Stimulated activated CD4-positive, alpha-beta T cell treated with anti-CD3 and anti-CD28 coated beads, TNF-alpha, amount 100 ng/mL, for 24 hours (primary cell): ENCODE data around the gene SCOC.

Experiments
- DNase-seq, 3 experiments: peaks; one replicate each; pipeline ENCODE4 v3.0.0-alpha.2; 2020; ENCODE audit warnings: low read depth in 3 of 3

Gene SCOC

GRCh38 chr4:140373328-140374129, at the start of gene SCOC:
SCOC (plus strand) TSS chr4:140373646; CDS start chr4:140379171, 5,525 bp downstream.
- peak; percentile 94 to 98 (median 98) for DNase-seq

- no peak for DNase-seq
These were observed 47.0 kb upstream of the SCOC start for GRCh38 chr4:140326395-140326993.

GRCh38 chr4:140330311-140330900, 43.0 kb upstream of the SCOC start:
- no peak for DNase-seq

GRCh38 chr4:140331245-140331644, 42.2 kb upstream of the SCOC start:
- DNase-seq, result no peak

GRCh38 chr4:140331876-140332275, 41.6 kb upstream of the SCOC start:
- DNase-seq, result no peak

GRCh38 chr4:140332734-140333133, 40.7 kb upstream of the SCOC start:
- no peak for DNase-seq

GRCh38 chr4:140333523-140333922, 39.9 kb upstream of the SCOC start:
- no peak for DNase-seq

GRCh38 chr4:140335076-140335475, 38.4 kb upstream of the SCOC start:
- no peak for DNase-seq

- DNase-seq, result no peak
These were observed 36.7 kb upstream of the SCOC start for GRCh38 chr4:140336730-140337129.

GRCh38 chr4:140342620-140343019, 30.8 kb upstream of the SCOC start:
- no peak for DNase-seq

GRCh38 chr4:140343303-140343702, 30.1 kb upstream of the SCOC start:
- no peak for DNase-seq

GRCh38 chr4:140344101-140344500, 29.3 kb upstream of the SCOC start:
- DNase-seq, result no peak

- DNase-seq, result no peak
These were observed 28.8 kb upstream of the SCOC start for GRCh38 chr4:140344621-140345020.

- no peak for DNase-seq
These were observed 27.3 kb upstream of the SCOC start for GRCh38 chr4:140346136-140346535.

- no peak for DNase-seq
These were observed 23.6 kb upstream of the SCOC start for GRCh38 chr4:140349816-140350215.

GRCh38 chr4:140351093-140352075, 22.1 kb upstream of the SCOC start:
- no peak for DNase-seq

GRCh38 chr4:140353786-140354185, 19.7 kb upstream of the SCOC start:
- no peak for DNase-seq

- DNase-seq, result no peak
These were observed 18.2 kb upstream of the SCOC start for GRCh38 chr4:140355288-140355687.

GRCh38 chr4:140357868-140358267, 15.6 kb upstream of the SCOC start:
- no peak for DNase-seq

GRCh38 chr4:140358281-140358680, 15.2 kb upstream of the SCOC start:
- DNase-seq, result no peak

GRCh38 chr4:140359562-140360427, 13.7 kb upstream of the SCOC start:
- peak; percentile 63 to 74 (median 66) for DNase-seq
